EL (cell line): ENCODE measurements around the gene PHF23.

ENCODE experiments used
- DNase-seq: peaks from one replicate; pipeline ENCODE4 v3.0.0-alpha.2; 2016

The PHF23 gene

DNA sequence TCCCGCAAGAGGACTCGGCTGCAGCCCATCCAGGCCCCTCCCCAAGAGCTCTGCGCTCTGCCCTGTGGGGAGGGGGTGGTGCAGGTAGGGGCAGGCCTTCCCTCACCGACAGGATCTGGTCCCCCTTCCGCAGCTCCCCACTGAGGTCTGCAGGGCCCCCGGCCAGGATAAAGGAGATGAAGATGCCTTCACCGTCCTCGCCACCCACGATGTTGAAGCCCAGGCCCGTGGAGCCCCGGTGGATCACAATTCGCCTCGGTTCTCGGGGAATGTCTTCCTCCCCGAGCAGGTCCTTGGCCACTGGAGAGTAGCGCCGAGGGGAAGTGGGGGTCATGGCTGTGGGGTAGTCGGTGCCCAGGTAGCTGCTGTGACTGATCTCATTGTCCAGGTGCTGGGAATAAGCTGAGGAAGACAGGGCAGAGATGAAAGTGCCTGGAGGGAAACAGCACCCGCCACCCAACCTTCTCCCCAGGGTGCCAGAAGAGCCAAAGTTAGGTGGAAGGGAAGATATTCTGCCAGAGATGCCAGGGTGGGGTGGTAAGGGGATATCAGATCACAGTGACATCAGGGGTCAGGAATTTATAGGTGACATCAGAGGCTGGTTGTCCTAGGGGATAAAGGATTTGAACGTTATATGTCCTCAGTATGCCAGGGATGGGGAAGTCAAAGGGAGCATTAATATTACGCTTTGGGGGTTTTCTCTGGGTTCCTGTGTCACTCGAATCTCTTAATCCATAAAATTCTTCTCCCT lies 42.4 kb downstream of the PHF23 start:
- DNase-seq, result no peak

DNA sequence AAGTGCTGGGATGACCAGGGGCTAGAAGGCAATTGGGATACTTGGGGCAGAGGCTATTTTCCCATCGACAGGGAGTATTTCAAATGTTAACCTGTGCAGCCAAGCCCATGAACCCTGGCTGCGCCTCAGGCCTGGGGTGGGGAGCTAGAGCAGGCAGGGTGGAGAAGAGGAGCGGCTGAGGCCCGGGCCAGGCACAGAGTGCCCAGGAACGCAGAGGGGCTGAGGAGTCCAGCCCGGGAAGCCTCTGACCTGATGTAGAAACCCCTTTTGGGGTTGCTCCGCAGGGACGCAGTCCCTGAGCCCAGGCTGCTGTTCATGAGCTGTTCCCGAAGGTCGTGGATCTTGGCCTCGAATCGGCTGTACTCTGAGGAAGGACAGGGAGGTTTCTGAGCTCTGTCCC lies 43.3 kb downstream of the PHF23 start:
- DNase-seq, result no peak

DNA sequence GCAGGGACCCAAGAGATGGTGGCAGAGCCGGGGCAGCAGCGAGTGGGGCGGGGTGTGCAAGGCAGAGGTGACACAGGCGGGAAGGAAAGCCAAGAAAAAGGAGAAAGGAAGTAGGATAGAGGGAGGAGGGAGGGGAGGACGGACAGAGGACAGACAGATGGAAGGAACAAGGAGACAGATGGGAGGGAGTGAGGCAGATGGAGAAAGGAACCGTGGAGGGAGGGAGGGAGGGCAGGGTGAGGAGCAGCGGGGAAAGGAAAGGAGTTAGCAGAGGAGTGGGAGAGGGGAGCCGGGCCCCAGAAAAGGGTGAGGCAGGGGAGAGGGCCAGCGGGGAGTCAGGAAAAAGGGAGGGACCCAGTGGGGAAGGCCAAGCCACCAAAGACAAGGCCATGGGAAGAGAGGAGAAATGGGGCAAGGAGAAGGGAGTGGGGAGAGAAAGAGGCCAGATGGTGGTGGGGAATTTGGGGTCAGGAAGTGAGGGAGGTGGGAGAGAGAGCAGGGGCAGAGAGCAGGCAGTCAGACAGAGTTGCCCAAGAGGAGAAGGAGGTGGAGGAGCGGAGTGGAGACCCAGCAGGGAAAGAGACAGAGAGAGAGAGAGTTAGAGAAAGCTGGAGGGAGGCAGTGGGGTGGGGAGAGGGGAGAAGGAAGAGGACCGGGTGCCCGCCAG lies 46.9 kb downstream of the PHF23 start:
- DNase-seq, result no peak

DNA sequence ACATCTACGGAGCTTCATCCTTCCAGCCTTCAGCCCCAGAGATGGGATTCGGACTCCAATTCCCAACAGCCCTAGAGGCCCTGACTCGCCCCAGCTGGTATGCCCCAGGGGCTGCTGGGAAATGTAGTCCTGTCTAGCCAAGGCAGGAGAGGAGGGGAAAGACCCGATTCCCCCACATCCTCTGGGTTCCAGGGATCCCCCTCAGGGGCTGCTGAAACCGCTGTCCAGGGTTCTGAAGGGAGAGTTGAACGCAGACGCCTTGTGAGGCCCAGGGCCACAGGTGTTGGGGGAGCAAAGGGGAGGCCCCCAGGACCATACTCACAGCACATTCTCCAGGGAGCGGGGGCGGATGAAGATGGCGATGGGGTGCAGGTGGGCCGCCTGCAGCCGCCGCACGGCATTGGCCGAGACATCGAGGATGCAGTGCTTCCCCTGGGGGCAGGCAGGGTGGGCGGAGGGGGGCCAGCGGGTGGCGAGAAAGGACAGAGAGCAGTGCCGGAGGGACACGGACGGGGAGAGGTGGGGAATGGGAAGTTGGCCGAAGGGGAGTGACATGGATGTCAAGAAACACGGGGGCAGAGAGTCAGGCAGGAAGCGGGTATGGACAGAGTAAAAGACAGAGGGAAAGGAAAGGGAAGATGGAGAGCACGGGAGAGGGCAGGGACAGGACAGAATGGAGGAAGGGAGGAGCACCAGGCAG lies 47.5 kb downstream of the PHF23 start:
- peak; percentile 35 for DNase-seq

DNA sequence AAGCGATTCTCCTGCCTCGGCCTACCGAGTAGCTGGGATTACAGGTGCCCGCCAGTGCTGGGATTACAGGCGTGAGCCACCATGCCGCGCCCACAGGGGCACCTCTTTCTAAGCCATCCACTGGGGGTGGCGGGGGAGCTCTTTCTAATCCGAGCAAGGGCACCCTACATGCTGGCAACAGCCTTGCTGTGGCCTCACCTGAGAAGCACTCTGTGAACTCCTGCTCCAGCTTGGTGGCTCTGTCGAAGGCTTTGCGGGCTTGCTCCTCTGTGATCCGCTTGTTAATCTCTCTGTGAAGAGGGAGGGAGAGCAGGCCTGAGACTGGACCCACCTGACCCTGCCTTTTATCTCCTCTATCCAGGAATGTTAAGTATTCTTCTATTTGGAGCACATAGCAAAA lies 48.2 kb downstream of the PHF23 start:
- DNase-seq, result no peak

DNA sequence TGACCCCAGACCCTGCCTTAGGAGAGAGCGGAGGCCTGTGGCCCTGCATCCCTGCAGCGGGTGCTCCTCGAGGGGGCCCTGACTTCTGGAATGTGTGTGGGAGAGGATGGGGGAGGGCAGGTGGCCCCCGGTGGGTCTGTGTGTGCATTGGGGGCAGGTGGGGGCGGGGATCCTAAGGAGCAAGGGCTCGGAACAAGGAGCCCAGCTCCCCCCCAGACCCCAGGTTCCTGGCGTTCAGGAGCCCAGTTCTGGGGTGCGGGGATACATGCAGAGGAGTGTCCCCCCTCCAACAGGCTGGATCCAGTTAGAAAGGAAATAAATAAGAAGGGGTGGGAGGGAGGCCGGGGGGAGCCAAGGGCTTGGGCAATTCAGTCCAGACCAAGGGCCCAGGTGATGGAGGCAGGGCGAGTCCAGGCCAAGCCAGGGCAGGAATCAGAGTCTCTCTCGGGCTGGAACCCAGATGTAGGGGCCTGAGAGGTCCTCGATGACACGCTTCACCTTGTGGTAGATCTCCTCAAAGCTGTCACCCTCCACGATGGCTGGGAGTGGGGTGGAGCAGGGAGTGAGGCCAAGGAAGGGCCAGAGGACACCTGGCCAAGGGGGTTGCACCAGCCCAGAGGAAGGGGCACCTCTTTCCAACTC lies 48.9 kb downstream of the PHF23 start:
- DNase-seq, result no peak

DNA sequence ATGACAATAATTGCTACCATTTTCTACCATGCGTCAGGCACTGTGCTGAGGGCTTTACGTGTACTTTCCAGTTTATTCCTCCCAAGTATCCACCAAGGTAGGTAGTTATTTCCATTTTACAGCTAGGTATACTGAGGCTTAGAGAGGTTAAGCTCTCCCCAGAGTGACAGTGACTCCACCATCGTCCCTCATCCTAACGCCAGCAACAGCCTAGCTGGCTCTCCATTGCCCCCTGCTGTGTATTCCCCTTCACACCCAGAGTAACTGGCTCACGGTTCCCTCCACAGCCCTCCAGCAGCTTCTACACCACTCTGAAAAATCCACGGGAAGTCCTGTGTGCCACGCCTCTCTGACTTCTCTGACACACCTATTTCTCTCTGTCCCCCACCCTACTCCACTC lies 53.0 kb downstream of the PHF23 start:
- DNase-seq, result no peak
